HEK293 (cell line): Measurements from ENCODE around the gene CFAP221.

Source experiments
- CTCF ChIA-PET: fragments of 350-600 bp; formaldehyde crosslinking; extraction: SDS; loops from one replicate; lab custom pipeline; 2021; ENCODE audit warnings: antibody characterized with exemption; lab: Yijun Ruan, JAX
- POLR2A ChIA-PET: fragments of 300-600 bp; formaldehyde crosslinking; extraction: SDS; loops from one replicate; lab custom pipeline; 2020; ENCODE audit warnings: antibody characterized with exemption, inconsistent platforms; lab: Yijun Ruan, JAX
- H3K27ac ChIP-seq: fragments of 200-500 bp; sonication (Bioruptor generic); 2 replicates; pipeline ENCODE4 v1.5.1; 2014; ENCODE audit warnings: low read depth, low read length, control low read depth, inconsistent platforms; ENCODE audit errors: extremely low read depth
- H3K36me3 ChIP-seq, 2 experiments: fragments of 200-500 bp in 1 of 2; sonication (Bioruptor generic) in 1 of 2; 1 replicate in 1 of 2; 2 replicates in 1 of 2; pipeline ENCODE4 v1.5.1; 2014 to 2017; ENCODE audit warnings: inconsistent platforms in 2 of 2, low read length in 2 of 2; ENCODE audit not compliant: control insufficient read depth in 2 of 2, insufficient read depth in 1 of 2
- H3K4me1 ChIP-seq: fragments of 200-500 bp; sonication (Bioruptor generic); 2 replicates; pipeline ENCODE4 v1.5.1; 2014; ENCODE audit warnings: mild to moderate bottlenecking, low read length, inconsistent platforms; ENCODE audit not compliant: control insufficient read depth, insufficient read depth
- H3K4me3 ChIP-seq: 2 replicates; pipeline ENCODE4 v1.5.1; 2011; ENCODE audit warnings: low read depth, mild to moderate bottlenecking, control low read depth, low read length, moderate library complexity
- H3K9me3 ChIP-seq: fragments of 200-500 bp; sonication (Bioruptor generic); 2 replicates; pipeline ENCODE4 v1.5.1; 2014; ENCODE audit warnings: low read depth, low read length, inconsistent platforms; ENCODE audit not compliant: control insufficient read depth, insufficient read depth
- FEZF1 ChIP-seq: fragments of 450-650 bp; formaldehyde crosslinking; IDR thresholded peaks from 2 replicates; pipeline ENCODE4 v1.5.1; 2016; ENCODE audit warnings: missing biosample characterization, missing genetic modification characterization
- KLF10 ChIP-seq: fragments of 450-650 bp; IDR thresholded peaks from 2 replicates; pipeline ENCODE4 v1.5.1; 2018; ENCODE audit warnings: missing biosample characterization, mild to moderate bottlenecking, missing genetic modification characterization
- KLF8 ChIP-seq: fragments of 450-650 bp; formaldehyde crosslinking; IDR thresholded peaks from 2 replicates; pipeline ENCODE4 v1.5.1; 2016; ENCODE audit warnings: missing biosample characterization, missing genetic modification characterization
- OSR2 ChIP-seq: fragments of 450-650 bp; formaldehyde crosslinking; IDR thresholded peaks from 2 replicates; pipeline ENCODE4 v1.5.1; 2016; ENCODE audit warnings: missing biosample characterization, missing genetic modification characterization
- SP7 ChIP-seq: fragments of 450-650 bp; formaldehyde crosslinking; IDR thresholded peaks from 2 replicates; pipeline ENCODE4 v1.5.1; 2016; ENCODE audit warnings: missing biosample characterization, missing genetic modification characterization
- WT1 ChIP-seq: fragments of 450-650 bp; formaldehyde crosslinking; IDR thresholded peaks from 2 replicates; pipeline ENCODE4 v1.5.1; 2016; ENCODE audit warnings: missing biosample characterization, missing genetic modification characterization
- ZBTB44 ChIP-seq: fragments of 450-650 bp; IDR thresholded peaks from 2 replicates; pipeline ENCODE4 v1.5.1; 2018; ENCODE audit warnings: missing biosample characterization, mild to moderate bottlenecking, missing genetic modification characterization
- ZBTB7A ChIP-seq: fragments of 450-650 bp; formaldehyde crosslinking; IDR thresholded peaks from 2 replicates; pipeline ENCODE4 v1.5.1; 2016; ENCODE audit warnings: low read depth, missing biosample characterization, missing genetic modification characterization
- ZFHX2 ChIP-seq: fragments of 450-650 bp; formaldehyde crosslinking; conservative IDR thresholded peaks from 2 replicates; pipeline ENCODE4 v1.5.1; 2016; ENCODE audit warnings: missing biosample characterization, missing genetic modification characterization
- ZNF146 ChIP-seq: fragments of 450-650 bp; formaldehyde crosslinking; IDR thresholded peaks from 2 replicates; pipeline ENCODE4 v1.5.1; 2016; ENCODE audit warnings: missing biosample characterization, missing genetic modification characterization
- ZNF174 ChIP-seq: fragments of 450-650 bp; formaldehyde crosslinking; IDR thresholded peaks from 2 replicates; pipeline ENCODE4 v1.5.0; 2017; ENCODE audit warnings: missing biosample characterization, mild to moderate bottlenecking, missing genetic modification characterization
- ZNF211 ChIP-seq: fragments of 450-650 bp; formaldehyde crosslinking; IDR thresholded peaks from 2 replicates; pipeline ENCODE4 v1.5.1; 2016; ENCODE audit warnings: low read depth, missing biosample characterization, missing genetic modification characterization
- ZNF24 ChIP-seq: fragments of 450-650 bp; formaldehyde crosslinking; IDR thresholded peaks from 2 replicates; pipeline ENCODE4 v1.5.1; 2016; ENCODE audit warnings: missing biosample characterization, missing genetic modification characterization
- ZNF530 ChIP-seq: fragments of 450-650 bp; formaldehyde crosslinking; IDR thresholded peaks from 2 replicates; pipeline ENCODE4 v1.5.1; 2016; ENCODE audit warnings: low read depth, missing biosample characterization, missing genetic modification characterization
- ZNF548 ChIP-seq: fragments of 450-650 bp; formaldehyde crosslinking; IDR thresholded peaks from 2 replicates; pipeline ENCODE4 v1.5.1; 2016; ENCODE audit warnings: missing biosample characterization, missing genetic modification characterization
- ZNF560 ChIP-seq: fragments of 450-650 bp; formaldehyde crosslinking; IDR thresholded peaks from 2 replicates; pipeline ENCODE4 v1.5.1; 2017; ENCODE audit warnings: missing biosample characterization, missing genetic modification characterization, borderline replicate concordance
- ZNF571 ChIP-seq: fragments of 450-650 bp; formaldehyde crosslinking; IDR thresholded peaks from 2 replicates; pipeline ENCODE4 v1.5.0; 2017; ENCODE audit warnings: missing biosample characterization, missing genetic modification characterization
- ZNF621 ChIP-seq: fragments of 450-650 bp; formaldehyde crosslinking; IDR thresholded peaks from 2 replicates; pipeline ENCODE4 v1.5.1; 2017; ENCODE audit warnings: missing biosample characterization, missing genetic modification characterization
- ZNF629 ChIP-seq: fragments of 450-650 bp; formaldehyde crosslinking; IDR thresholded peaks from 2 replicates; pipeline ENCODE4 v1.5.1; 2017; ENCODE audit warnings: missing biosample characterization, missing genetic modification characterization
- ZNF837 ChIP-seq: fragments of 450-650 bp; formaldehyde crosslinking; IDR thresholded peaks from 2 replicates; pipeline ENCODE4 v1.5.1; 2016; ENCODE audit warnings: missing biosample characterization, missing genetic modification characterization
- ZXDB ChIP-seq: fragments of 450-650 bp; formaldehyde crosslinking; IDR thresholded peaks from 2 replicates; pipeline ENCODE4 v1.5.1; 2016; ENCODE audit warnings: missing biosample characterization, missing genetic modification characterization
- TF ChIP-seq, protein P1 (sequence below): fragments of 450-650 bp; formaldehyde crosslinking; optimal IDR thresholded peaks from 2 replicates; pipeline ENCODE3; 2016; ENCODE audit warnings: missing biosample characterization, mild to moderate bottlenecking, missing genetic modification characterization
- TF ChIP-seq, protein P2 (sequence below): fragments of 450-650 bp; formaldehyde crosslinking; IDR thresholded peaks from 2 replicates; pipeline ENCODE4 v1.5.0; 2017; ENCODE audit warnings: missing biosample characterization, missing genetic modification characterization, borderline replicate concordance

Gene CFAP221

GRCh38 chr2:119536211-119536610 is 8.0 kb upstream of the CFAP221 start (continued):
- no peak for TF ChIP-seq ZNF837 (tag by site-specific recombination)
- TF ChIP-seq ZNF174 (tag by site-specific recombination), result no peak
- TF ChIP-seq ZBTB7A (tag by site-specific recombination), result no peak
- 0 out of 2 replicates have a peak, but pooled peaks have one; percentile 49 for TF ChIP-seq OSR2
- TF ChIP-seq ZXDB (tag by site-specific recombination), result no peak
- TF ChIP-seq, all 188 proteins: peak for 6

GRCh38 chr2:119536707-119537106 is 7.5 kb upstream of the CFAP221 start:
- POLR2A ChIA-PET, result no interaction called here
- CTCF ChIA-PET, result interaction anchor here (0.5 to 0.7 kb wide), 2 partner anchors 27 to 1141 kb away, joined by 5 to 8 read pairs; no protein-coding TSS in a partner anchor

DNA sequence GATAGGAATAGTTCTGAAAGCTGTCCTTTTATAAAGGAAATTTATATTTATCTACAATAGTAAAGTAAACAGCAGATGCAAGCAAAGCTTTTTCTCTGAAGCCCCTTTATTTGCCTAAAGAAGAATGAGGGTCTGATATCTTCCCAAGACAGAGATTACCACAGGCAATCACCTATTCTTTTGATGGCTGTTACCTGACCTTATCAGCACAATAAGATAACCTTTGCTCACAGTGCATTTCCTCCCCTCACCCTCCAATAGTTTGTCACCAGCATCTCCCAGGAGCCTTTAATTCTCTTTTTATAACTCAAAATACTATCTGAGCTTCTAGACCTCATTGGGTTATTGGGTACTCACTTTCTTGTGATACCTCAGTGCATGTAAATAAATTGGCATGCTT is 6.5 kb upstream of the CFAP221 start:
- Histone ChIP-seq H3K9me3 (no peaks in the 10 kb centered on the region), H3K4me1 (no peaks in the 10 kb centered on the region; the same call in 1 of the 2 replicates), H3K27ac (no peak overlapping the region), H3K4me3 (no peak overlapping the region), H3K36me3 (no peaks in the 10 kb centered on the region)
- ChIA-PET CTCF (interaction anchor here (0.6 to 0.7 kb wide), 2 partner anchors 106 to 1418 kb away, joined by 3 to 4 read pairs; no protein-coding TSS in a partner anchor), POLR2A (no interaction called here)
- TF ChIP-seq ZNF530 (tag by site-specific recombination) (peak; percentile 92), KLF8 (tag by site-specific recombination) (no peak)

More at GRCh38 chr2:119536707-119537106, 7.5 kb upstream of the CFAP221 start:
- no peak overlapping the region for H3K4me3 ChIP-seq
- H3K27ac ChIP-seq, result no peak overlapping the region
- H3K4me1 ChIP-seq, result no peaks in the 10 kb centered on the region; the same call in 1 of the 2 replicates
- no peaks in the 10 kb centered on the region for H3K9me3 ChIP-seq
- no peak for TF ChIP-seq KLF10
- no peak for TF ChIP-seq ZNF560
- TF ChIP-seq ZNF211 (tag by site-specific recombination), result no peak
- no peak for TF ChIP-seq ZNF629 (tag by site-specific recombination)
- no peak for TF ChIP-seq ZBTB44 (tag by site-specific recombination)
- no peak for TF ChIP-seq ZNF174 (tag by site-specific recombination)
- no peak for TF ChIP-seq ZNF571
- no peak for TF ChIP-seq ZFHX2 (tag by site-specific recombination)
- TF ChIP-seq, protein P1, sequence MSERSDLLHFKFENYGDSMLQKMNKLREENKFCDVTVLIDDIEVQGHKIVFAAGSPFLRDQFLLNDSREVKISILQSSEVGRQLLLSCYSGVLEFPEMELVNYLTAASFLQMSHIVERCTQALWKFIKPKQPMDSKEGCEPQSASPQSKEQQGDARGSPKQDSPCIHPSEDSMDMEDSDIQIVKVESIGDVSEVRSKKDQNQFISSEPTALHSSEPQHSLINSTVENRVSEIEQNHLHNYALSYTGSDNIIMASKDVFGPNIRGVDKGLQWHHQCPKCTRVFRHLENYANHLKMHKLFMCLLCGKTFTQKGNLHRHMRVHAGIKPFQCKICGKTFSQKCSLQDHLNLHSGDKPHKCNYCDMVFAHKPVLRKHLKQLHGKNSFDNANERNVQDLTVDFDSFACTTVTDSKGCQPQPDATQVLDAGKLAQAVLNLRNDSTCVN (tag by site-specific recombination), result no peak
- no peak for TF ChIP-seq ZNF146 (tag by site-specific recombination)
- TF ChIP-seq ZNF621, result no peak
- TF ChIP-seq FEZF1 (tag by site-specific recombination), result no peak
- TF ChIP-seq ZNF24, result no peak
- no peak for TF ChIP-seq WT1 (tag by site-specific recombination)
- no peak for TF ChIP-seq SP7 (tag by site-specific recombination)
- no peak for TF ChIP-seq ZNF548 (tag by site-specific recombination)
- no peak for TF ChIP-seq ZBTB7A (tag by site-specific recombination)
- TF ChIP-seq, protein P2, sequence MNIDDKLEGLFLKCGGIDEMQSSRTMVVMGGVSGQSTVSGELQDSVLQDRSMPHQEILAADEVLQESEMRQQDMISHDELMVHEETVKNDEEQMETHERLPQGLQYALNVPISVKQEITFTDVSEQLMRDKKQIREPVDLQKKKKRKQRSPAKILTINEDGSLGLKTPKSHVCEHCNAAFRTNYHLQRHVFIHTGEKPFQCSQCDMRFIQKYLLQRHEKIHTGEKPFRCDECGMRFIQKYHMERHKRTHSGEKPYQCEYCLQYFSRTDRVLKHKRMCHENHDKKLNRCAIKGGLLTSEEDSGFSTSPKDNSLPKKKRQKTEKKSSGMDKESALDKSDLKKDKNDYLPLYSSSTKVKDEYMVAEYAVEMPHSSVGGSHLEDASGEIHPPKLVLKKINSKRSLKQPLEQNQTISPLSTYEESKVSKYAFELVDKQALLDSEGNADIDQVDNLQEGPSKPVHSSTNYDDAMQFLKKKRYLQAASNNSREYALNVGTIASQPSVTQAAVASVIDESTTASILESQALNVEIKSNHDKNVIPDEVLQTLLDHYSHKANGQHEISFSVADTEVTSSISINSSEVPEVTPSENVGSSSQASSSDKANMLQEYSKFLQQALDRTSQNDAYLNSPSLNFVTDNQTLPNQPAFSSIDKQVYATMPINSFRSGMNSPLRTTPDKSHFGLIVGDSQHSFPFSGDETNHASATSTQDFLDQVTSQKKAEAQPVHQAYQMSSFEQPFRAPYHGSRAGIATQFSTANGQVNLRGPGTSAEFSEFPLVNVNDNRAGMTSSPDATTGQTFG (tag by site-specific recombination), result no peak
- H3K36me3 ChIP-seq, result no peaks in the 10 kb centered on the region
